ENCODE data around the gene SRRM1. TPM values are rescaled to one million over a fixed set of nuclear protein-coding genes. Genes with fewer than 3 reads are reported as not detected.

Gene SRRM1
- total and polyA plus RNA-seq, 9 of the 15 experiments (the other 6 are each of a cell fraction or from before 2014, with no cell fraction given) = 54.5 to 268 (median 115) TPM

GRCh38 chr1:24704411-24705259 lies 61.5 kb downstream of the SRRM1 start (continued):
- 0 out of 4 replicates have a peak, but pooled peaks of 1 of the 2 experiments have one; percentile 21 for TF ChIP-seq ARNT (IDR thresholded peaks at IDR 0.05)
- no peak for TF ChIP-seq STAT5A (IDR thresholded peaks at IDR 0.05; ENCODE audit: borderline replicate concordance, low read length)
- TF ChIP-seq ZNF384 (IDR thresholded peaks at IDR 0.05; ENCODE audit: low read depth, low read length) = no peak
- TF ChIP-seq ZNF639 (CRISPR knock-in tag; conservative IDR thresholded peaks at IDR 0.05 in 1 of 2, IDR thresholded peaks at IDR 0.05 in 1 of 2) = no peak
- no peak for TF ChIP-seq ARID1B (IDR thresholded peaks at IDR 0.05)
- no peak for TF ChIP-seq POLR2B (IDR thresholded peaks at IDR 0.05; ENCODE audit: low read depth, partially characterized antibody)
- TF ChIP-seq MYBL2 (IDR thresholded peaks at IDR 0.05; ENCODE audit: low read depth) = no peak
- no peak for TF ChIP-seq MYBL2 (CRISPR knock-in tag; IDR thresholded peaks at IDR 0.05; ENCODE audit: borderline replicate concordance)
- TF ChIP-seq JUNB (CRISPR knock-in tag; conservative IDR thresholded peaks at IDR 0.05) = no peak
- TF ChIP-seq ZBTB33 (CRISPR knock-in tag; IDR thresholded peaks at IDR 0.05) = peak; percentile 81
- TF ChIP-seq LARP7 (IDR thresholded peaks at IDR 0.05) = no peak
- no peak for TF ChIP-seq MCM3 (IDR thresholded peaks at IDR 0.05)
- TF ChIP-seq SMARCA5 (IDR thresholded peaks at IDR 0.05) = peak; percentile 47; the same call in 1 of the 2 replicates
- no peak for TF ChIP-seq HMG20A (CRISPR knock-in tag; conservative IDR thresholded peaks at IDR 0.05)
- 0 out of 2 replicates have a peak, but pooled peaks have one; percentile 64 for TF ChIP-seq TRIM25 (IDR thresholded peaks at IDR 0.05; ENCODE audit: borderline replicate concordance)
- TF ChIP-seq TAF7 (tag; IDR thresholded peaks at IDR 0.05) = peak; percentile 44; the same call in 1 of the 2 replicates
- TF ChIP-seq MEF2A (IDR thresholded peaks at IDR 0.05; ENCODE audit: control insufficient read depth, low read depth, low read length) = no peak
- no peak for TF ChIP-seq CGGBP1 (CRISPR knock-in tag; IDR thresholded peaks at IDR 0.05)
- no peak for TF ChIP-seq MBD1 (CRISPR knock-in tag; IDR thresholded peaks at IDR 0.05)
